Breast epithelium (tissue), 3 donors: ENCODE results near the gene MTOR.

Experiments
- CTCF ChIP-seq, 3 donors: fragments of 450-650 bp; IDR thresholded peaks; one replicate each; pipeline ENCODE4 v1.5.1; 2016 to 2017; ENCODE audit warnings: antibody characterized with exemption in 3 of 3, mild to moderate bottlenecking in 3 of 3, moderate library complexity in 3 of 3
- POLR2A ChIP-seq: fragments of 450-650 bp; IDR thresholded peaks from one replicate; pipeline ENCODE4 v1.6.1; 2016; ENCODE audit warnings: antibody characterized with exemption, mild to moderate bottlenecking, moderate library complexity

GRCh38 chr1:11157394-11157793 is 105.0 kb downstream of the MTOR start:
- no peak for TF ChIP-seq POLR2A
- TF ChIP-seq CTCF (IDR thresholded peaks at IDR 0.05) = no peak
